Stimulated activated CD4-positive, alpha-beta T cell treated with anti-CD3 and anti-CD28 coated beads, Interleukin-4, amount 100 ng/mL, for 24 hours (primary cell): ENCODE data around the gene LDAH.
"Not testable (repeated sequence)": the region's sequence is repeated elsewhere in the genome, so short reads cannot be mapped to it uniquely, and the experiment has no call there.

ENCODE experiments used
- DNase-seq: peaks from one replicate; pipeline ENCODE4 v3.0.0-alpha.2; 2020

The LDAH gene

GRCh38 chr2:20822535-20823490, at the start of gene LDAH:
TSS of gene LDAH (minus strand) at chr2:20823101. CDS start at chr2:20801463, 21,638 bp downstream.
- DNase-seq: peak; percentile 87

GRCh38 chr2:20868377-20868776, 45.5 kb upstream of the LDAH start:
- DNase-seq: peak; percentile 65

DNA sequence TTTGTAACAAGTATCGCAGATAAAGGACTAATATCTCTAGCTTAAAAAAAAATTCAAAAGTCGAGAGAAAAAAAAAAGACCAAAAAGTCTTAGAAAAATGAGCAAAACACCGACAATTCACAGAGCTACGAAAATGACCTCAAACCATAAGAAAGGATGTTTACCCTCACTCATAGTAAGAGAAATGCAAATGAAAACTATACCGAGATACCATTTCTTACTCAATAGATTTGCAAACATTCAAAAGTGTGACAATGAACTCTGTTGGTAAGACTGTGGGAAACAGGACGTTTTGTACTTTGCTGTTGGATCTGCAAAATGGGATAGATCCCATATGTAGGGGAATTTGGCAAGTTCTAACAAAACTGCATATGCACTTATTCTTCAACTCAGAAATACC, 39.9 kb upstream of the LDAH start:
- no peak for DNase-seq

GRCh38 chr2:20855456-20855855, 32.6 kb upstream of the LDAH start:
- no peak for DNase-seq

DNA sequence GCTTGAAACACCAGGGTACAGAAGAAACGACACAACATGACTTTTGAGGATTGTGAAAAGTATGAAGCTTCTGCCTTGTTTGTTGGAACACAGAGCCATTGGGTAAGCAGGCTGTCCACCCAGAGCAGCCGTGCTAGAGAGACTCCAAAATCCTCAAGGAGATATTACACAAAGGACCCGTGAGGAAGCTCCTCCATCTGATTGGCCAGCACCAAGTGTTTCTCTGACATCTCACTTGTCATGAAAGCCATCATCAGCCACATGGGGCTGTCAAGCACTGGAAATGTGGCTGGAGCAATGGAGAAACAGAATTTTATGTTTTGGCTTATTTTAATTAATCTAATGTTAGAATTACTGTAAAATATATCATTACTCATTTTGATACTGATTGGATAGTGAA, 29.8 kb upstream of the LDAH start:
- no peak for DNase-seq

DNA sequence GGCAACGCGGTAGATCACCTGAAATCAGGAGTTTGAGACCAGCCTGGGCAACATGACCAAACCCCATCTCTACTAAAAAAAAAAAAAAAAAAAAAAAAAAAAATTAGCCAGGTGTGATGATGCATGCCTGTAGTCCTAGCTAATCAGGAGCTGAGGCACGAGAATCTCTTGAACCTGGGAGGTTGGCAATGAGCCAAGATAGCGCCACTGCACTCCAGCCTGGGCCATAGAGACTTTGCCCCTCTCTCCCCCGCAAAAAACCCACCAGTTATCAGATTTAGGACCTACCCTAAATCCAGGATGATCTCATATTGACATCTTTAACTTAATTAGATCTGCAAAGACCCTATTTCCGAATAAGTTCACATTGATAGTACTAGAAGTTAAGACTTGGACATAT, 29.2 kb upstream of the LDAH start:
- DNase-seq: no peak

- DNase-seq: no peak
Measured at GRCh38 chr2:20844246-20844645, 21.3 kb upstream of the LDAH start.

DNA sequence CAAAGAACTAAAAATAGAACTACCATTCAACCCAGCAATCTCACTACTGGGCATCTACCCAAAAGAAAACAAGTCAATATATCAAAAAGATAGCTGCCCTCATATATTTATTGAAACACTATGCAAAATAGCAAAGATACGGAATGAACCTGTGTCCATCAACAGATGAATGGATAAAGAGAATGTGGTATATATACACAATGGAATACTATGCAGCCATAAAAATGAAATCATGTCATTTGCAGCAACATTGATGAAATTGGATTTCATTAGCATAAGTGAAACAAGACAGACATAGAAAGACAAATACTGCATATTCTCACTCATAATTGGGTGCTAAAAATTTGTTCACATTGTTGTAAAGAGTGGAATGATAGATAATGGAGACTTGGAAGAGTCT, 16.2 kb upstream of the LDAH start:
- no peak for DNase-seq

- no peak for DNase-seq
Measured at GRCh38 chr2:20838016-20838415, 15.1 kb upstream of the LDAH start.

DNA sequence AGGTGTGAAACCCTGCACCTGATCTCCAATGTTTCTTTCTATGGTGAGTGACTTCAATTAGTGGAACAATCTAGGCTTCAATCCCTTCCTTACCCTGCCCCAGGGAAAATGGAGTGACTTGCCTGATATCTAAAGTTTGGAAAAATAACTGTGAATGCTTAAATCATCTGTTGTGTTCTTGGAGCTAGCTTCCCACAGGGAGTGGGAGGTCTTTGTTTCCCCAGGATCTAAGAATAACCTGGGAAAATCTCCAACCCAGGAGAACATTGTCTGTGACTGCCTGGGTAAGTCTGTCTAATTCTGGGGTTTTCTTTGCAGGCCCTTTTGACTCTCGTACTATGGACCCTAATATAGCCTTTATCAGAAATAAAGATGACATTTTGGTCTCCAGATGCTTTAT, 13.6 kb upstream of the LDAH start:
- no peak for DNase-seq

DNA sequence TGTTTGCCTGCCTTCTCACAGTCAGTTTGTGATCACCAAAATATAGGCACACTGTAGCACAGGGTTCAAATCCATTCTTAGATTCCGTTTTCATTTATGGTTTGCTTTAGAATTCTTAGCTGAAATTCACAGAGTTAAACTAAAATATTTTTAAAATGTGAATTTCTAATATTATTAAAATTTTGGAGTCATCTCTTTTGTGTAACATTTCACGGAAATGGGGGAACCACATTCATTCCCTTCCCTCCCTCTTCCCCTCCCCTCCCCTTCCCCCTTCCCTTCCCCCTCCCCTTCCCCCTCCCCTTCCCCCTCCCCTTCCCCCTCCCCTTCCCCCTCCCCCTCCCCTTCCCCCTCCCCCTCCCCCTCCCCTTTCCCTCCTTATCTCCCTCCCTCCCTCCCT, 11.4 kb upstream of the LDAH start:
- no peak for DNase-seq

DNA sequence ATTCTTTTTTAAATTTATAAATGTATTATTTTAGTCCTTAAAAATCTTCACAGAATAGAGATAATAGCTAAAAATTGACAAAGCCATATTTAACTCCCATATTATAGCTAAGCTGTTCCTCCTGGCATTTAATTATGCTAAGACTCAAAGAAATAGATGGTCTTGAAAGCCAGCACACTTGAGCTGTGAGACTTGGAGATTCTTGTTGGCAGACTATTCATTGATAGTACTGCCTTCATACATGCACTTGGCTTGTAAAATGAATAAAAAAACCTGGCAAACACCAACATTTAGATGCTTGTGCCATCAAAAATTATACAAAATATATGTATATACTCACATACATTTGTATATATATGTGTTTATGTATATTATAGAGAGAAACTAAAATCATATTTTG, 9.7 kb upstream of the LDAH start:
- no peak for DNase-seq

DNA sequence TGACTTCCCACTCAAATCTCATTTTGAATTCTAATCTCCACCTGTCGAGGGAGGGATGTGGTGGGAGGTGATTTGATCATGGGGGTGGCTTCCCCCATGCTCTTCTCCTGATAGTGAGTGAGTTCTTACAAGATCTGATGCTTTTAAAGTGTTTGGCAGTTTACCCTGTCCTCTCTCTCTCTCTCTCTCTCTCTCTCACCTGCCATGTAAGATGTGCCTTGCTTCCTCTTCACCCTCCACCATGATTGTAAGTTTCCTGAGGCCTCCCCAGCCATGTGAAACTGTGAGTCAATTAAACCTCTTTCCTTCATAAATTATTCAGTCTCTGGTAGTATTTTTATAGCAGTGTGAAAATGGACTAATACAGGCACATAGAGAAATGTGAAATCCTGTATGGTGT, 7.0 kb upstream of the LDAH start:
- no peak for DNase-seq

GRCh38 chr2:20823917-20824316, 1.0 kb upstream of the LDAH start:
- no peak for DNase-seq

DNA sequence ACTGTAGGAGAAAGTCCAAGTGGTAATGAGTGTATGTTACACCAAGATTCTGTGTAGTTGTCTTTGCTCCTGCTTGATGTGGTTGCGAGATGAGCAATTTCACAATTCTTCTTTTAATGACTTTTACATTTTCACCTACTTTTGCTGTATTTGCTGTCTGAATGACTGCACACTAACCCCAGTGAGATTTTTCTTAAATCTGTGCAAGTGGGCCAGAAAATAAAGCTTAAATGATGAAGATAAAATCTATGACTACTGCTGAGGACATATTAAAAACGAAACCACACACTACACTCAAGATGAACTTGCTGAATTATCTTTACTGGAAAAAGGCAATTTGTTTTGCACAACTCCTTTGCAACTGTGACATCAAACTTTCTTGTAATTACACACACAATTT, 4.1 kb downstream of the LDAH start:
- no peak for DNase-seq

DNA sequence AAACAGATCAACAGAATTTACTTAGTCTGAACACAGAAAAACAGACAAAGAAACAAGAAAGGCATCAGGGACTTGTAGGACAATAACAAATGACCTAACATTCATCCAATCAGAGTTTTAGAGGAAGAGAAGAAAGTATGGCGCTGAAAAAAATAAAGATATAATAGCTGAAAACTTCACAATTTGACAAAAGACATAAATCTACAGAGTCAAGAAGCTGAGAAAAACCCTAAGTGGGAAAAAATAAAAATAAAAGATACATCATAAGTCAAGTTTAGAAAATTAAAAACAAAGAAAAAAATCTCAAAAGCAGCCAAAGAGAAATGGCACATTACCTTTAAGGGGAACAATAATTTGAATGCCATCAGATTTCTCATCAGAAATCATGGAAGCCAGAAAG, 7.7 kb downstream of the LDAH start:
- DNase-seq: no peak

GRCh38 chr2:20812779-20813178, 10.1 kb downstream of the LDAH start:
- no peak for DNase-seq

DNA sequence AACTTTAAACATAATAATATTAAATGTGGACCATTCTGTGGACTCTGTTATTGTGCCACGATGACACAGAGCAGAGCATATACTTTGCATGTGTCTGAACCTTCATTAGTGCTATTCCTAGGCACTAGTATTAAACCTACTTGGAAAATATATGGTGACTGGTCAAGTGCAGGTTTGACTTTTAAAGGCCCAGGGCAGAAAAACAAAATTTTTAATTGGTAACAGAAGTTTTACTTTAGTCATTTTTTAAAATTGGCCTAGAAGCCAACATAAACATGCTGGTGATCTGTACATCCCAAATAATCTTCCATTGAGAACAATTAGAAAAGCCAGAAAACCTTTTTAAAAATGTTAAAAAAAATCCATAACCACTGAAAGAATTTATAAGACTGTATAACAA, 16.6 kb downstream of the LDAH start:
- no peak for DNase-seq

- DNase-seq: no peak
Measured at GRCh38 chr2:20803974-20804373, 18.9 kb downstream of the LDAH start.

DNA sequence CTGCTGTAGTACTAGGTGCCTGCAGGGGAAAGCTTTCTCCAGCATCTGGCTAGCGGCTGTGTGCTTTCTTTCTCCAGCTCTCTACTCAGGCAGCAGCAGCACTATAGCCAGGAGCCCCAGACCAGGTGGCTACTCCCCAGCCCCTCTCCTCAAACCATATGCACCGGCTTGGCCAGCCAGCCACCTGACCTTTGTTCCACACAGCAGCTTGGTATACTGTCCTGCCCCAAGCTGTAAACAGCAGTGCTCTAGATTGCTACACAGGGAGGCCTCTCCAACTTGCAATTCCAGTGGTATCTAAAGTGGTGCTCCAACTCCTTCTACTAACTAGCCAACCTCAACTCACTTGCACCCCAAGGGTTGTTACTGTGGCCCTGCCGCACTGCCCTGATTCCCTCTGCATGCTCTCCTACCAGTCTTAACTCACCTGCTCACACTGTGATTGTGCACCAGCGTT, 19.6 kb downstream of the LDAH start:
- DNase-seq: no peak

- no peak for DNase-seq
Measured at GRCh38 chr2:20797096-20797495, 25.8 kb downstream of the LDAH start.

GRCh38 chr2:20796374-20796791, 26.5 kb downstream of the LDAH start:
- no peak for DNase-seq

GRCh38 chr2:20793944-20794343, 29.0 kb downstream of the LDAH start:
- not testable (repeated sequence) for DNase-seq

DNA sequence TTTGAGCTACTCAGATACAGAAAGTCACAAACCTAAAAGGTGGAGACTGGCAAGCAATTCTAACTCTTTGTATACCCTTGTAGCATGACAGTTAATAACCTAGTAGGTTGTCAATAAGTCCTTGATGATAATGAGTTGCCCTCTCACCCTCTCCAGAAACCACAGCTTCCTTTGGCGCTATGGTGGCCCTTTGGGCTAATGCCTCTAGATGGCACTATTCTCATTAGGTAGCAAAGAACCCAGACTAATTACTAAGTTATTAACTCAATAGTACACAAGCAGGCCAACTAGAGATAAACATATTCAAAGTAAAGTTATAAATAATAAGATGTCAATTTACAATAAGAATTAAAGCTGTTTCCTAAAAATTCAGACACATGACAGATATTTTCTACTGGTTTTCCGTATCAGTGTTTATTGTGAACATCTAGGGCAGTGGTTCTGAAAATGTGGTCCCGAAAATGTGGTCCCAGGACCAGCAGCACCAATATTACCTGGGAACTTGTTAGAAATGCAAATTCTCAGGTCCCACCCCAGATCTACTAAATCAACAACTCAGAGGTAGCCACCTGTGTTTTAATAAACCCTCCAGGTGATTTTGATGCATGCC, 41.1 kb downstream of the LDAH start:
- no peak for DNase-seq
